ENCODE results near the gene ANKRD27.

GRCh38 chr19:32580353-32580900 lies 94.6 kb downstream of the ANKRD27 start:
- no peak for TF ChIP-seq CTCF (IDR thresholded peaks at IDR 0.05; ENCODE audit: poor library complexity)
- no peak for TF ChIP-seq EZH2 (IDR thresholded peaks at IDR 0.05; ENCODE audit: borderline replicate concordance)

Data from hepatocyte (in vitro differentiated cells).